MM.1S (cell line): Measurements from ENCODE around the gene ZNF79.

Experiments
- DNase-seq: peaks from one replicate; pipeline ENCODE4 v3.0.0-alpha.2; 2015
- H2AFZ ChIP-seq: fragments of 300-600 bp; sonication (generic); 2 replicates; pipeline ENCODE4 v1.6.0; 2016; ENCODE audit warnings: antibody characterized with exemption, low read length
- H3F3A ChIP-seq: fragments of 300-600 bp; sonication (generic); 2 replicates; pipeline ENCODE4 v1.6.1; 2016; ENCODE audit warnings: mild to moderate bottlenecking, antibody characterized with exemption, low read length, moderate library complexity, mixed read lengths; ENCODE audit not compliant: insufficient read depth
- H3K27ac ChIP-seq: fragments of 300-600 bp; sonication (generic); 2 replicates; pipeline ENCODE4 v1.5.1; 2016; ENCODE audit warnings: mild to moderate bottlenecking, low read length
- H3K27me3 ChIP-seq: fragments of 300-600 bp; sonication (generic); replicated peaks from 2 replicates; pipeline ENCODE4 v1.6.0; 2016; ENCODE audit warnings: low read length; ENCODE audit not compliant: insufficient read depth
- H3K36me3 ChIP-seq: fragments of 300-600 bp; sonication (generic); replicated peaks from 2 replicates; pipeline ENCODE4 v1.6.1; 2016; ENCODE audit warnings: mild to moderate bottlenecking, low read length, mixed read lengths; ENCODE audit not compliant: insufficient read depth
- H3K4me1 ChIP-seq: fragments of 300-600 bp; sonication (generic); 2 replicates; pipeline ENCODE4 v1.6.1; 2016; ENCODE audit warnings: low read length, mixed read lengths
- H3K4me2 ChIP-seq: fragments of 300-600 bp; sonication (generic); 2 replicates; pipeline ENCODE4 v1.6.0; 2016; ENCODE audit warnings: low read depth, low read length
- H3K4me3 ChIP-seq: fragments of 300-600 bp; sonication (generic); 2 replicates; pipeline ENCODE4 v1.5.1; 2016; ENCODE audit warnings: low read length, mixed read lengths
- H3K79me2 ChIP-seq: fragments of 300-600 bp; sonication (generic); 2 replicates; pipeline ENCODE4 v1.6.1; 2016; ENCODE audit warnings: mixed run types, low read length, mixed read lengths
- H3K9ac ChIP-seq: fragments of 300-600 bp; sonication (generic); 2 replicates; pipeline ENCODE4 v1.6.1; 2016; ENCODE audit warnings: low read length, mixed read lengths
- H3K9me2 ChIP-seq: fragments of 300-600 bp; sonication (generic); replicated peaks from 2 replicates; pipeline ENCODE4 v1.6.1; 2016; ENCODE audit warnings: mild to moderate bottlenecking, low read length, mixed read lengths; ENCODE audit not compliant: insufficient read depth
- H3K9me3 ChIP-seq: fragments of 300-600 bp; sonication (generic); replicated peaks from 2 replicates; pipeline ENCODE4 v1.6.1; 2016; ENCODE audit warnings: mild to moderate bottlenecking, low read length, mixed read lengths; ENCODE audit not compliant: insufficient read depth
- H4K20me1 ChIP-seq: fragments of 300-600 bp; sonication (generic); 2 replicates; pipeline ENCODE4 v1.6.1; 2016; ENCODE audit warnings: mild to moderate bottlenecking, low read length, moderate library complexity, mixed read lengths; ENCODE audit not compliant: insufficient read depth
- CTCF ChIP-seq: fragments of 300-600 bp; sonication (generic); IDR thresholded peaks from 2 replicates; pipeline ENCODE4 v1.5.1; 2016; ENCODE audit warnings: antibody characterized with exemption, low read length, mixed read lengths
- EZH2 ChIP-seq: fragments of 300-600 bp; sonication (generic); optimal IDR thresholded peaks from 2 replicates; pipeline ENCODE3; 2017; ENCODE audit warnings: low read depth, mild to moderate bottlenecking, antibody characterized with exemption, low read length, mixed read lengths
- EZH2phosphoT487 ChIP-seq: fragments of 300-600 bp; sonication (generic); IDR thresholded peaks from 2 replicates; pipeline ENCODE4 v1.6.1; 2018; ENCODE audit warnings: antibody characterized with exemption, low read length

Gene ZNF79

GRCh38 chr9:127457191-127457878 is 33.2 kb downstream of the ZNF79 start:
- Histone ChIP-seq H3K9me2 (no peaks in the 10 kb centered on the region), H3K79me2 (peaks cover 2% of the 10 kb centered on the region; the same call in 1 of the 2 replicates), H2AFZ (no peak overlapping the region), H3K27me3 (no peaks in the 10 kb centered on the region), H3K4me1 (peaks cover 3% of the 10 kb centered on the region; the same call in 1 of the 2 replicates), H3K36me3 (no peaks in the 10 kb centered on the region), H3K9ac (no peak overlapping the region), H3K27ac (no peak overlapping the region), H3K9me3 (no peaks in the 10 kb centered on the region), H3F3A (no peaks in the 10 kb centered on the region), H3K4me3 (no peak overlapping the region), H3K4me2 (no peak overlapping the region), H4K20me1 (no peaks in the 10 kb centered on the region)
- TF ChIP-seq CTCF (no peak), EZH2phosphoT487 (no peak), EZH2 (no peak)
- DNase-seq, result no peak

- H2AFZ ChIP-seq, result no peak overlapping the region
- no peaks in the 10 kb centered on the region for H3K27me3 ChIP-seq
- H3K4me2 ChIP-seq, result no peak overlapping the region
- H3K79me2 ChIP-seq, result no peaks in the 10 kb centered on the region
- no peak for TF ChIP-seq EZH2
- TF ChIP-seq EZH2phosphoT487, result no peak
- TF ChIP-seq CTCF, result no peak
- no peaks in the 10 kb centered on the region for H3K36me3 ChIP-seq
- H3K4me1 ChIP-seq, result no peaks in the 10 kb centered on the region
- DNase-seq, result no peak
- no peak overlapping the region for H3K9ac ChIP-seq
- no peaks in the 10 kb centered on the region for H3K9me2 ChIP-seq
- no peaks in the 10 kb centered on the region for H3K9me3 ChIP-seq
- H3K4me3 ChIP-seq, result no peak overlapping the region
- H4K20me1 ChIP-seq, result no peaks in the 10 kb centered on the region
- H3F3A ChIP-seq, result no peaks in the 10 kb centered on the region
- H3K27ac ChIP-seq, result no peak overlapping the region
These were observed 34.7 kb downstream of the ZNF79 start for GRCh38 chr9:127458921-127459320.

- Histone ChIP-seq H3K4me1 (no peaks in the 10 kb centered on the region), H4K20me1 (no peaks in the 10 kb centered on the region), H3K27me3 (no peaks in the 10 kb centered on the region), H2AFZ (no peak overlapping the region), H3K4me3 (no peak overlapping the region), H3F3A (no peaks in the 10 kb centered on the region), H3K9me3 (no peaks in the 10 kb centered on the region), H3K9ac (no peak overlapping the region), H3K79me2 (no peaks in the 10 kb centered on the region), H3K27ac (no peak overlapping the region), H3K36me3 (no peaks in the 10 kb centered on the region), H3K4me2 (no peak overlapping the region), H3K9me2 (no peaks in the 10 kb centered on the region)
- DNase-seq, result no peak
- TF ChIP-seq CTCF (no peak), EZH2 (no peak), EZH2phosphoT487 (no peak)
These were observed 39.2 kb downstream of the ZNF79 start for GRCh38 chr9:127463382-127463781.
